ENCODE measurements around the gene CACNA1F. TPM values are rescaled to one million over a fixed set of nuclear protein-coding genes. Genes with fewer than 3 reads are reported as not detected.

Gene CACNA1F
- polyA plus RNA-seq, 3 donors = 0.73 TPM; not detected in 2

- no peak overlapping the region for H2AFZ ChIP-seq (ENCODE audit: insufficient read depth, low read depth, low read length, poor library complexity, severe bottlenecking)
- no peaks in the 10 kb centered on the region for H3K79me2 ChIP-seq (ENCODE audit: insufficient read depth, low read length)
- H4K20me1 ChIP-seq (ENCODE audit: insufficient read depth, low read length) = no peaks in the 10 kb centered on the region
- no peak for TF ChIP-seq CTCF (IDR thresholded peaks at IDR 0.05)
- Mint-ChIP-seq H3K36me3 (peaks cover 0 to under 1% of the 10 kb centered on the region in 2 donors), H3K27ac (peak overlapping the region in 1 of 7 donors; percentile 41), H3K9me3 (no peaks in the 10 kb centered on the region), H3K27me3 (ENCODE audit: low read depth in 3 of 3) (peaks cover 0 to 12% (median 3%) of the 10 kb centered on the region in 3 donors), H3K4me3 (no peak overlapping the region), H3K4me1 (peaks cover 18% of the 10 kb centered on the region)
- no peak overlapping the region for H3K4me3 ChIP-seq (replicated peaks in 1 of 3; ENCODE audit: low read depth in 2 of 3, low read length in 3 of 3)
- H3K36me3 ChIP-seq (replicated peaks in 1 of 2; ENCODE audit: control insufficient read depth in 1 of 2, insufficient read depth in 2 of 2, low read length in 2 of 2) = no peaks in the 10 kb centered on the region
- no peak overlapping the region for H3K27ac ChIP-seq (ENCODE audit: low read depth in 1 of 2, low read length in 2 of 2)
- H3K27me3 ChIP-seq (ENCODE audit: control insufficient read depth in 2 of 2, insufficient read depth in 2 of 2, low read length in 2 of 2) = no peaks in the 10 kb centered on the region
- peaks cover 9% of the 10 kb centered on the region in 2 donors for H3K4me1 ChIP-seq (ENCODE audit: control insufficient read depth in 1 of 2, insufficient read depth in 2 of 2, low read length in 2 of 2)
- no peaks in the 10 kb centered on the region for H3K9me3 ChIP-seq (replicated peaks in 1 of 2; ENCODE audit: control insufficient read depth in 1 of 2, insufficient read depth in 1 of 2, low read length in 2 of 2)
- 100% methylated on average over 1 of the region's 14 CpGs for WGBS (ENCODE audit: insufficient coverage)
- H3K9ac ChIP-seq (ENCODE audit: insufficient read depth, low read length, poor library complexity, severe bottlenecking) = no peak overlapping the region
- intact Hi-C loops (cut with micrococcal nuclease) = no loop called here
- no peak overlapping the region for H3K4me2 ChIP-seq (replicated peaks; ENCODE audit: extremely low read depth, low read length, poor library complexity, severe bottlenecking)
- no peak for DNase-seq
Measured at GRCh38 chrX:49257074-49257790, 24.1 kb upstream of the CACNA1F start.

- Mint-ChIP-seq H3K4me3 (no peak overlapping the region), H3K27me3 (ENCODE audit: low read depth in 3 of 3) (peaks cover 0 to 12% (median 3%) of the 10 kb centered on the region in 3 donors), H3K4me1 (peaks cover 19% of the 10 kb centered on the region), H3K36me3 (peaks cover 0 to 2% of the 10 kb centered on the region in 2 donors), H3K9me3 (no peaks in the 10 kb centered on the region), H3K27ac (no peak overlapping the region)
- no peak overlapping the region for H3K4me2 ChIP-seq (replicated peaks; ENCODE audit: extremely low read depth, low read length, poor library complexity, severe bottlenecking)
- no peaks in the 10 kb centered on the region for H3K79me2 ChIP-seq (ENCODE audit: insufficient read depth, low read length)
- no peaks in the 10 kb centered on the region for H3K9me3 ChIP-seq (replicated peaks in 1 of 2; ENCODE audit: control insufficient read depth in 1 of 2, insufficient read depth in 1 of 2, low read length in 2 of 2)
- no peak overlapping the region for H3K9ac ChIP-seq (ENCODE audit: insufficient read depth, low read length, poor library complexity, severe bottlenecking)
- H4K20me1 ChIP-seq (ENCODE audit: insufficient read depth, low read length) = no peaks in the 10 kb centered on the region
- DNase-seq = no peak
- H3K27ac ChIP-seq (ENCODE audit: low read depth in 1 of 2, low read length in 2 of 2) = no peak overlapping the region
- WGBS (ENCODE audit: insufficient coverage) = 100% methylated on average over 1 of the region's 9 CpGs
- intact Hi-C loops (cut with micrococcal nuclease) = no loop called here
- H2AFZ ChIP-seq (ENCODE audit: insufficient read depth, low read depth, low read length, poor library complexity, severe bottlenecking) = no peak overlapping the region
- H3K27me3 ChIP-seq (ENCODE audit: control insufficient read depth in 2 of 2, insufficient read depth in 2 of 2, low read length in 2 of 2) = no peaks in the 10 kb centered on the region
- no peak overlapping the region for H3K4me3 ChIP-seq (replicated peaks in 1 of 3; ENCODE audit: low read depth in 2 of 3, low read length in 3 of 3)
- H3K4me1 ChIP-seq (ENCODE audit: control insufficient read depth in 1 of 2, insufficient read depth in 2 of 2, low read length in 2 of 2) = peaks cover 9% of the 10 kb centered on the region in 2 donors
- H3K36me3 ChIP-seq (replicated peaks in 1 of 2; ENCODE audit: control insufficient read depth in 1 of 2, insufficient read depth in 2 of 2, low read length in 2 of 2) = peaks cover 0 to under 1% of the 10 kb centered on the region in 2 donors
- no peak for TF ChIP-seq CTCF (IDR thresholded peaks at IDR 0.05)
Measured at GRCh38 chrX:49256268-49256995, 23.3 kb upstream of the CACNA1F start.
